ENCODE data around the gene NEDD8.
"Not testable (repeated sequence)": the region's sequence is repeated elsewhere in the genome, so short reads cannot be mapped to it uniquely, and the experiment has no call there.

NEDD8 gene

DNA sequence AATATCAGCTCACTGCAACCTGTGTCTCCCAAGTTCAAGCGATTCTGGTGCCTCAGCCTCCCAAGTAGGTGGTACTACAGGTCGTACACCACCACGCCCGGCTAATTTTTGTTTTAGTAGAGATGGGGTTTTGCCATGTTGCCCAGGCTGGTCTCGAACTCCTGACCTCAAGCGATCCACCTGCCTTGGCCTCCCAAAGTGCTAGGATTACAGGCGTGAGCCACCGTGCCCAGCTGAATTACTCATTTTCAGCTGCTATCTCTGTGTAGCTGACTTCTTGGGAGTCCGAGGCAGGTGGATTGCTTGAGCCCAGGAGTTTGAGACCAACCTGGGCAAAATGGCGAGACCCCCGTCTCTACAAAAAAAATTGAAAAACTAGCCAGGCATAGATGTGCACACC is 13.2 kb upstream of the NEDD8 start:
- not testable (repeated sequence) for DNase-seq

DNA sequence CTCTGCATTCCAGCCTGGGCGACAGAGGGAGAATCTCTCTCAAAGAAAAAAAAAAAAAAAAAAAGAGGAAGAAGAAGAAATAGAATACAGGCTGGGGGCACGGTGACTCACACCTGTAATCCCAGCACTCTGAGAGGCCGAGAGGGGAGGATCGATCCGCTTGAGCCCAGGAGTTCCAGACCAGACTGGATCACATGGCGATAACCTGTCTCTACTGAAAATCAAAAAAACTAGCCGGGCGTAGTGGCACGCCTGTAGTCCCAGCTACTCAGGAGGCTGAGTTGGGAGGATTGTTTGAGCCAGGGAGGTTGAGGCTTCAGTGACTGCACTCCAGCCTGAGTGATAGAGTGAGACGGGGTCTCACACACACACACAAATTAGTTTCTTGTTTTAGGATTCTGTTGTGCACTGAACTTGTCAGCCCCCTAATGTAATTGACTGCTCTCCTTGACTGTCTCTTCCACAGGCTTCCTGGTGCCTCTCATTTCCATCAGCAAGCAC is 11.2 kb upstream of the NEDD8 start:
- peak; percentile 16 for DNase-seq

DNA sequence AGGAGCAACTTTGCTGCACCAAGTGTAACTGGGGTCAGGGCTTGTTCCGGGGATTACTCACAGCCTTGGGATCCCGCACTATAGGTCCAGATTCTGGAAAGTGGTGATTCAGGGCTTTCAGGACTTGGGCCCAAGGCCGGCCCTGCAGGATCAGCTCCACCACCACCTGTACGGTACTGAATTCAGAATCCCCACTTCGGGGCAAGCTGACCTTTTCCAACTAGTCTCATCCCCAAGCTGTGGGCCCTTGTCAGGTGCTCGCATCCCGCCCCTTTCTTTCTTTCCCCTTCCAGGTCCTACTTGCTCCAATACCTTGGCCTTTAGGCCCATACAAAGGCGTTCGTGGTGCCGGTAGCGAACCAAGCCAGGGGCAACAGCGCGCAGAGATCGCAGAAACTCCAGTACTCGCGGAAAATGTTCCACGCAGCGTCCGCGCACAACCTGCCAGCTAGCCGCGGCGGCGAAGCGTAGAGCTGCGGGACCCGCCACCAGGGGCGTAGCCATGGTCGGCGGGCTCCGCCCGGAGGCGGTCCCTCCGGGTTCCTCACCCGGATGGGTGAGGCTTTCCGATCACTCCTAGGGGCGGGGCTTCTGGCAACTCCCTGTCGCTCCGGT is 9.8 kb upstream of the NEDD8 start:
- peak; percentile 52 for DNase-seq

DNA sequence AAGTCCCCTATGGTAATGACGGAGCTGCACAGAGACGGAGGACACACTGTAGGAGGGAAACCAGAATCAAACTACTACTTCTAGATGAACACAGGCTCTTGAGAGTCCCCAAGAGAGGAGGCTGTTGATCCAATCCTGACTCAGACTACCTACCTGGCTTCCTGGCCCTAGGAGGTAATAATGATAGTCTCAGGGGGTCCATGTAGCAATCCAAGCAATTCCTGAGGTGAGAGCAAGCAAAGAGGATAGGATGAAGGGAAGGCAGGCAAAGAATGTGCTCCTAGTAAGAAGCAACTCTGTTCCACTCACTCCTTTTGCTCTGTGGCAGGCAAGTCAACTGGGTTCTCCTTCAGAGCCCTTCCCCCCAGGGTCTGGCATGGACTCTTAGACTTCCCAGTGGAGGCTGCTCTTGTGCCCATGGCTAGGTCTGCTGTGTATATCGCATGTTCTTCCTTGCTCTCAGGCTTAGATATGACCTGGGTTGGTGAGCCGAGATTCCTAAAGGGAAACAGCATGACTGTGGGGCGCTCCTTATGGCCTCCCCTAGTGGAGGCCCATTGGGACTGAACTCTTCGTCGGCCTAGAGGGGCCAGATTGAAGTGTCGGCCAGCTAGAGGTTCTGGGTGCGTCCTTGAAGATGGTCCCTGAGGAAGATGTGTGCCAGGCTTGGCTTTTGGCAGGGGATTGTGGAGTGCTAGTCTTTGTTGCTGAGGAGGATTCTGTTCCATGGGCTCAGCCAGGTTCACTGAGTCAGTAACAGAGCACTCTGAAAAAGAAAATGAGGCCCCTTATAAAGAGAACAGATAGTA is 8.1 kb upstream of the NEDD8 start:
- no peak for DNase-seq

DNA sequence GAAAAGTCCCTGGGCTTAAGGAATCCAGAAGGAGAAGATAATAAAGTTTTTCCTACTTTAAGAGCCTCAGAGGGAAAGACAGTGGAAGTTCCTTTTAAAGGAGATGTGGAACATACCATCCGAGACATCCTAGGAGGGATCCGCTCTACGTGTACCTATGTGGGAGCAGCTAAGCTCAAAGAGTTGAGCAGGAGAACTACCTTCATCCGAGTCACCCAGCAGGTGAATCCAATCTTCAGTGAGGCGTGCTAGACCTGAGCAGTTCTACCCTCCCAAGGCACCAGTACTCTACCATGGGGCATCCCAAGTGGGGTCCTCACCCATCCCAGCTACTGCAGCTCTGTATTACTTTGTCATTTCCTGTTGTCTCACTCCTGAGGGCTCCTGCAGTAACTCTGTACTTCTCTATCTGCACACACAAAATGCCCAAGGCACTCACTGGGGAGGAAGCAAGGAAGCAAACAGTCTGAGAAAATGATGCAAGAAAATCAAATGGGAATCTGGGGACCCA is 6.4 kb upstream of the NEDD8 start:
- no peak for DNase-seq

DNA sequence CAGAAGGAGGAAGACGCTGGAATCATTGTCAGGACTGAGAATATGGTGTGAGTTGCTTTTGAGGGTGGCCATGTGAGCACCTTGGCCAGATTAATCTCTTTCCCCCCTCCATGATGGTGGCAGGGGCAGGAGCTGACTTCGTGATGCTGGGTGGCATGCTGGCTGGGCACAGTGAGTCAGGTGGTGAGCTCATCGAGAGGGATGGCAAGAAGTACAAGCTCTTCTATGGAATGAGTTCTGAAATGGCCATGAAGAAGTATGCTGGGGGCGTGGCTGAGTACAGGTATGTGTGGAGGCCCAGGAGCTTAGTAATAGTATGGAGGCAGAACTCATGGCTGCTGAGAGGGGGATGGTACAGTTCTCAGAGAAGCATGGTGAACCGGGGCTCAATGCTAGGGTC is 6.0 kb upstream of the NEDD8 start:
- DNase-seq = no peak

DNA sequence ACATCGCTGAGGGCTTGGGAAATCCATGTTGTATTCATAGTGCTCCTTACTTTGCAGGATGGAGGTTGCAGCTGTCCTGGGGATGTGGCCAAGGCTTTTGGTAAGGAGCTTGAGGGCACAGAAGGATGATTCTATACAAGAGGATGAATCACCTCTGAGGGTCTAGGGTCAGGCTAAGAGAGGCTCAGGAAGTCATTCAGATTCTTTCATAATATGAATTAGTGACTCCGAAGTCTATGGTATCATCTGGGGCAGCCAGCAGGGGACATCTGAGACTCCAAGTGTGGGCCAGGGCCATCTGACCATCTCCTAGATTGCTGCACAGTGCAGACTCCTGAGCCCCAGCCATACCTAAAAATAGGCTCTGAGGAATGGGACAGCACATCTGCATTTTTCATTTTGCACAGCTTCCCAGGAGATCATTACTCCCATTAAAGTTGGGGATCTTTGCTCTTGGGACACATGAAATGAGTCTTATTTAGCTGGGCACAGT is 5.3 kb upstream of the NEDD8 start:
- DNase-seq = no peak

DNA sequence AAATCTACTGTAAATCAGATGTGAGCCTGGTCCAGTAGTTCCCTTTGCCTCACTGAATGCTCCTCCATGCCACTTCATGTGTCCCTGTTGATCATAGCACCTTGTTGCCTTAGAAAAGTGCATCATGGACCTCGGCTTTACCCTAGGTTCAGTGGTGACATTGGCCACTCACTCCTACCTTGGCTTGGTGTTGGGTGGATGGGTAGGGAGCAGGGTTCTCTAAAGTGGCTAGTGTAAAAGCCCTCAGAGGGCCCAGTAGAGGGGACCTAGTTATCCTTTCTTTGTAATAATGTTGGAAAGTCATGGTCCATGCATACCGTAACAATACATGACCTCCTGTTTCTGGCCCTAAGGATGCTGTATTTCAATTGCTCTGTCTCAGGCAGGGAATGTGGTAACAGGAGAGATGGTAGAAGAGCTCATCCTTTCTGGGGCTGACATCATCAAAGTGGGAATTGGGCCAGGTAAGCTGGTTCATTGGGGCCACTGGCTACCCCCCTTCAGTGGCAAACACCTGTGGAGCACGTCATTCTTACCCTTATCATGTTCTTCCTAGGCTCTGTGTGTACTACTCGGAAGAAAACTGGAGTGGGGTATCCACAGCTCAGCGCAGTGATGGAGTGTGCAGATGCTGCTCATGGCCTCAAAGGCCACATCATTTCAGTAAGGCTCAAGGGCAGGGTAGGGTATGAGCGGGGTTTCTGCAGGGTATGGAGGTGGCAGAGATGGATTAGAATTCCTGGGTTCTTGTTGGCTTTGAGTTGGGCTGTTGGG is 4.7 kb upstream of the NEDD8 start:
- DNase-seq = no peak

DNA sequence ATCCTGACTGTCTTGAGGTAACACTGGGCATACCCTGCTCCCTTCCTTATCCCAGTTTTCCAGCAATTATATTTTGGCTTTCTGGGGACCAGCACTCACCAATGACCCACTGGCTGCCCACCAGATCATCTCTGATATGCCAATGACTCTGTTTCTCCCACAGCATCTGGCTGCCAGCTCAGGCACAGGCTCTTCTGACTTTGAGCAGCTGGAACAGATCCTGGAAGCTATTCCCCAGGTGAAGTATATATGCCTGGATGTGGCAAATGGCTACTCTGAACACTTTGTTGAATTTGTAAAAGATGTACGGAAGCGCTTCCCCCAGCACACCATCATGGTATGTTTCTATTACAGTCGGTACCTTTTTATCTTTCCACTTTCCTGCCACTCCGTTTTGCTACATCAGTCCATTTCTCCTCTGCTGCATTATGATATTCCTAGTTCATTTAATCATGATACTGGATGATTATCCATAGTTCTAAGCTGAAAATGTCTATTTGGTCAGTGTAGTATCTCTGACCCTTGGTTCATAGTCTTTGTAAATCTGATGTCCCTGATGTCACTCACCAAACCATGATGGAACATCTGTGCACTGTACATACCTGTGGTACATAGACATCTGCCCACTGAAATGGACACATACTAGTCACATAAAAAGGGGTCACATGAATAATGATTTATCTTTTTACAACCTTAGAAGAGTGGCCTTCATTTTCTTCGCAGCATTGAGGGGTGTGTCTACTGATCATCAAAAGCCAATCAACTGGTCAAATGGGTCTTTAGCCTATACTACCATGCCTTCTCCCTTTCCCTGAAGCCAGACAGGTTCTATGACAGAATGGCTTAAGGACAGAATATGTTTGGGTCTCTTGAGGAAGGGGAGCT is 3.9 kb upstream of the NEDD8 start:
- DNase-seq = no peak

DNA sequence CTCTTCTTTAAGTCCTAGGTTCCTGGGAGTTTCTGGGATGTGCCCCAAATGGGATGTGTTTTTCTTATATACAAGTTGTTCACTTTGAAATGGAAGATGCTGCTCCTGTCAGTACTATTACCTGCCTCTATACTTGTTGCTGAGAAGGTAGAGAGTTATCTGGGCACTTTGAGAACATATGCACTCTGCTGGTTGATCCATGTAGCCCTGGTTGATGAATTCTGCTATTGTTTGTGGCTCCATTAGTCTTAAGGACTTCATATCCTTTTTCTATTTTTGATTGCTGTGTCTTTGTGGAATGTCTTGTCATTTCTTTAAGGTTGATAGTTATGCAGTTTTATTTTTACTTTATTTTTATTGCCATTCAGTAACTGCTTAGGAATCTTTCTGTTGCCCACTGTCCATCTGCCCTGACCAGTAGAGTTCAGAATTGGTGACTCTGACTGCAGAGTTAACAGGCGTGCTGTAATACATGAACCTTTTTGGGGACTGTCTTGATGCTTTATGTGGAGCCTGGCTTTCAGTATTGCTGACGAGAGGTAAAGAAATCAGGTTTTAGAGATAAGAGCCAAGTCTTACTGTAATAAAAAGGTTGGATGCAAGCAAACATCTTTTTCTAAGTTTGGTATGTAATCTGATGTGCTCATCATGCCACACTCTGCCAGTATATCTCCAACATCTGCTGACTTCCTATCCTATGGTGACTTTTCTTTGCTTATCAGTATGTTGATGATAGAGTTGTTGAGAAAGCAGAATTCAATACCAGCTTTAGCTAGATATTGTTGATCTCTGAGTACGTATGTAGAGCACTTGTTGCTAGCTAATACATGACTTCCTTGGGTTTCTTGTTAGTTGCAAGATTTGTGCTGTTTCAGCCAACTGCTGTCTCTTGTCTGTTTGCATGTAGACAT is 2.2 kb upstream of the NEDD8 start:
- no peak for DNase-seq

DNA sequence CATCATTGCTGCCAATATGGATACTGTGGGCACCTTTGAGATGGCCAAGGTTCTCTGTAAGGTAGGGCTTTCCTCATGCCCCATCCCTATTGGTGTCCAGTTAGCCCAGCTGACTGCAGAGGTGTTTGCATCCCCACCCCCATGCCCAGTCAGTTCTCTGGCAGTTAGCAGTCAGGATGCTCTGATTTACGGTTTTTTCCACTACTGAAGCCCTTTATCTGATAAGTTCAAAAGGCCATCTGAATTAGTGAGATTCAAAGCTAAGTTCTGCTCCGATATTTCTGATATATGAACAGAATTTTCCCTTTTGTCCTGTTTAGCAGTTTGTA is 1.3 kb upstream of the NEDD8 start:
- no peak for DNase-seq

DNA sequence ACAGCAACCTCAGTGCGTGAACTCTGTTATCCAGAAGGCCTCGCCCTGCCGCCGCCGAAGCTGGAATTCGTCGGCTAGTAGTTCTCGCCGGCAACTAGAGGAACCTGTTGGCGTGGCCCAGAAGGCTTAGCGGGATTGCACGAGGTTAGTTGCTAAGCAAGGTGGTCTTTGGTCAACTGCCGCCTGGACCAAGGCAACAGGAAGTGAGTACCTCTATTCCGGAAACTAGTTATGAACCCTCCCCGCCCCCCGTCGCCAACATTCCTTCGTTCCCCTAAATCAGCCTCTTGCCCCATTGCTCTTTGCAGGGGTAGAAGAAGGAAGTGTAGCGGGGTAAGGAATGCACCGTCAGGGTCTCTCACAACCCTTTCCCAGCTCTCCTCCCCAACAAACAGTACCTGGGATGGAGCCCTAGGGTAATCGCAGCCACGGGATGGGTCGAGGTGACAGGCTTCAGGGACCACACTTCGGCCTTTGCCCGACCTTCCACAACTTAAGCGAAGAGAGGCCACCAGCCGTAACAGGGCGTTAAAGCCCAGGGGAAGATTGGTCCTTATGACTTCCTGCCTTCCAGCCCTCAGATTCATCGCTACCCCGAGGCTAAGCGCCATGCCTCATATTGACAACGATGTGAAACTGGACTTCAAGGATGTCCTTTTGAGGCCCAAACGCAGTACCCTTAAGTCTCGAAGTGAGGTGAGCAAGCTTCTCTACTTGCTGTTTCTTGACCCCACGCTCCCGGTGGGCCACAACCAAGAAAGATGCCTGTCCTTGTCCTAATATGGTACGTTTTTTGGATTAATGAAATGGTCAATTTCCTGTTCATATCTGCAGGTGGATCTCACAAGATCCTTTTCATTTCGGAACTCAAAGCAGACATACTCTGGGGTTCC is 724 bp upstream of the NEDD8 start, which contains the start of gene GMPR2:
Gene GMPR2 (plus strand): TSS at position 285 of the 893 bp plus-strand sequence. CDS start 325 bp downstream, at position 610.
- DNase-seq = peak; percentile 85

DNA sequence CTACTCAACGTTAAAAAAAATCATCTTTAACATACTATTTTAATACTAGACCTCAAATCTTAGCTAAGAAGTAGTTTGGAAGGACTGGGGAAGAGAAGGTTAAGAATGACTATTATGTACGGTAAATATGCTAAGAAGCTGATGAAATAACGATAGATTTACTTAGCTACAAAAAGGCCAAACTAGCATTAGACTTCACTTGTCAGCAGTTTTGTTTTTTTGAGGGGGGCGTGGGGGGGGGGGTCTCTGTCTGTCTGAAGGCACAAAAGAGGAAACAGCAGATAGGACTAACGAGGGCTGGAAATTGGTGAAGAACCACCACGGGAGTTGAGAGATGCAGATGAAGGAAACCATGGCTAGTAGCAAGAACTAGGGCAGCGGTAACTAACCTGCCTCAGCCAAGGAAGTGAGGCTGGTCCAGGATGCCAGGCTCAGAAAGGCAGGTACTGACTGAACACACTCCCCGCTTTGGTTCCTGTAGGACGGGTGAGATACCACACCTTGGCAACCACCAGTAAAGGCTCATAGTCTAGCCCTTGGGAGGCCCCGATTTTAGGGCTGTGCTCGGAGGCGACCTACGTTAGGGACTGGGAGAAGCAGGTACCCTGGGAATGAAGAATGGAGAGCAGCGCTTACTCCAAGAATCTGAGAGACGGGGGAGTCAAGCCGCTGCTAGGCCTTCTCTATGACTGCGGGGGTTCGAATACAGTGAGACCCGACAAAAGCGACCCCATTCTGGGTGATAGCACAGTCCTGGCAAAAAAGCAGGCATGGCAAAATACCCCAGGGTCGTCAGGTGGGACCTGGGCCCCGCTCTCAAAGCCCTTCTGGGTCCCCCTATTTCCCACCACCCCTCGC is 675 bp downstream of the NEDD8 start:
- no peak for DNase-seq

DNA sequence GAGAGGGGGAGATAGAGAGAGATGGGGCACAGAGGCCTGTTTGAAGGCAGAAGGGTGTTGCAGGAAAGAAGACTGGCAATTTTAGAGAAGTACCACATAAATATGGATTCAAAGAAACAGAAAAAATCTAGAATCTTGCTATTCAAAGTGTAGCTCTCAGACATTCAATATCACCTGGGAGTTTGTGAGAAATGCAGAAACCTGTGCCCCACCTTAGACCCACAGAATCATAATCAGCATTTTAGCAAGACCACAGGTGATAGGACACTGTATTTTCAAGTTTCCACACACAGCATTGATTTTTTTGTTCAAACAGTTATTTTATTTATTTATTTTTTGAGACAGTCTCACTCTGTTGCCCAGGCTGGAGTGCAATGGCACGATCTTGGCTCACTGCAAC is 3.3 kb downstream of the NEDD8 start:
- no peak for DNase-seq

DNA sequence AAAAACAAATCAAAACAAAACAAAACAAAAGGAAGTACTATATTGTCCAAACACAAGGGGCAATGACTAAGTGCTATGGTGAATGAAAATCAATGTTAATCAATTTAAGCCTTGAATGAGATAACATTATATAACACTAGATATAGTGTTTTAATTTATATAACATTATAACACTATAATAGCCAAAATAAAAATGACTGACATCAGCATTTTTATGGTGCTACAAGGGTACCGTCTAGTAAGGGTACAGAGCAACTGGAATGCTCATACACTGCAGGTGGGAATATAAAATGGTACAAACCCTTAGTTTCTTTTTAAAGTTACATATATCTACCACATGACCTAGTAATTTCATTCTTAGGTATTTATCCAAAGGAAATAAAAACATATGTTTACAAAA is 5.7 kb downstream of the NEDD8 start:
- no peak for DNase-seq

DNA sequence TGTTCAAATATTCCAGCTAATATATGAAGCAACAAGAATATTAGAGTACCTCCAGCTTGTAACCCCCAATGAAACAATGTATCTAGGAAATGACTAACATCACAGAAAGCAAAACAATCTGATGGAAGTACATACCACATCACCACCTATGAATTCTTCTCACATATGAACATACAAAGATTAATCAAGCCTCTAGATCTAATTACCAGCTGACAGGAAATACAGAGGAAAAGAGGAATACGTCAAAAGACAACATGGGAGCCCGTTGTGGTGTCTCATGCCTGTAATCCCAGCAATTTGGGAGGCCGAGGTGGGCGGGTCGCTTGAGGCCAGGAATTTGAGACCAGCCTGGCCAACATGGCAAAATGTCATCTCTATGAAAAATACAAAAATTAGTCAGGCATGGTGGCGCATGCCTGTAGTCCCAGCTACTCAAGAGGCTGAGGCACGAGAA is 7.5 kb downstream of the NEDD8 start:
- DNase-seq = no peak

DNA sequence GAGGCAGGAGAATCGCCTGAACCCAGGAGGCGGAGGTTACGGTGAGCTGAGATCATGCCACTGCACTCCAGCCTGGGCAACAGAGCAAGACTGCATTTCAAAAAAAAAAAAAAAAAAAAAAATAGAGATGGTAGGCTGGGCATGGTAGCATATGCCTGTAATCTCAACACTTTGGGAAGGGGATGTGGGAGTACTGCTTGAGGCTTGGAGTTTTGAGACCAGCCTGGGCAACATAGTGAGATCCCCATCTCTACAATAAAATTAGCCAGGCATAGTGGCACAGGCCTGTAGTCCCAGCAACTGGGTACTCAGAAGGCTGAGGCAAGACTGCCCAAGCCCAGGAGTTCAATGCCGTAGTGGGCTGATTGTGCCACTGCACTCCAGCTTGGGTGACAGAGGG is 9.2 kb downstream of the NEDD8 start:
- not testable (repeated sequence) for DNase-seq

DNA sequence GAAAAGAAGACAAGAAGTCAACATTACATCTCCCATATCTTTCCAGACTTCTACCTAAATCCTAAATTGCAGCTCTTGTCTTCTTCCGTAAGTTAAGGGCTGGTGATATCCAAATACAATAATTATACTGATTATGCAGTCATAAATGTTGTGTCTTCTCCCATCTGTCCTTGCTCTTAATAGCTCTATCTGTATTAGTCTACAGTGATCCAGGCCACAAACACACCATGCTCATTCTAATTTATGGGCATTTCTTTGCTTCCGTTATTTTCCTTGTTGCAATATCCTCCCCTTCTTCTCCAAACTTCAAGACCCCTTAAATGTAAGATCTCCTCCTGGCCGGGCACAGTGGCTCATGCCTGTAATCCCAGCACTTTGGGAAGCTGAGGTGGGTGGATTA is 12.6 kb downstream of the NEDD8 start:
- no peak for DNase-seq

DNA sequence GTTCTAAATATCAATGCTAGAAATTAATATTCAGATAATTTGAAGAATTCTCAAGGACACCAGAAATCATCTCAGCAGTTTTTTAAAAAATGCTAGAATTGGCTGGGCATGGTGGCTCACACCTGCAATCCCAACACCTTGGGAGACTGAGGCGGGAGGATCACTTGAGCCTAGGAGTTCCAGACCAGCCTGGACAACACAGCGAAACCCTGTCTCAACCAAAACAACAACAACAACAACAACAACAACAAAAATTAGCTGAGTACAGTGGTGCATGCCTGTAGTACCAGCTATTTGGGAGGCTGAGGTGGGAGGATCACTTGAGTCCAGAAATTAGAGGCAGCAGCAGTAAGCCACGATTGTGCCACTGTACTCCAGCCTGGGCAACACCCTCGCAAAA is 13.1 kb downstream of the NEDD8 start:
- DNase-seq = no peak
